ENCODE results near the gene MS4A5.

Gene MS4A5

DNA sequence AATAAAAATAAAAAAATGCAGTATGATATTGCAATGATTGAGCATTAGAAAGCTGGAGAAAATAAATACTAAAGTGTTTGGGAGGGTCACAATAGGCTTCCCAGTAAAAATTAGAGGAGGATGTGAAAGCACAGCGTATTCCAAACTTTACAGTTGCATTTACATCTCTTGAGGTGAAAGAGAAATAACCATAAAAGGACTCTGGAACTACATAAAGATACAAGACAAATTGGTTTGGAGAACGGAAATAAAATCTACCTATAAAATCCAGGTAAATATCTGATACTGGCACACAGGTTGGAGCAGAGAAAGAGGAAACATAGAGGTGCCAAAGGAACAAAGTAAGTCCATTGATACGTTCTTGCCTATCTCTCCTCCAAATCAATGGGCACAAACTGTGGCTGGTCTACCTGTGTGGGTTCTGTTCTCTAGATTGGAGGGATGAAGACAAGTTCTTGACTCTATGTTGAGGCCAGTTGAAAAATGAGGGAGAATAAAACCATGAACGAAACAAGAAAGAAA, 63.2 kb downstream of the MS4A5 start, which contains the start of gene MS4A12:
Gene MS4A12 (plus strand): TSS at position 291 of the 522 bp plus-strand sequence. CDS start 4,541 bp downstream, outside the sequence.
- Histone ChIP-seq H3K4me1 (ENCODE audit: insufficient read depth, low read length, poor library complexity, severe bottlenecking) (no peaks in the 10 kb centered on the region), H3K4me3 (ENCODE audit: low read length, poor library complexity, severe bottlenecking) (no peak within 1 kb of the TSS), H3K27me3 (ENCODE audit: insufficient read depth, low read length, poor library complexity, severe bottlenecking) (peaks cover 31% of the 10 kb centered on the region), H3K4me2 (ENCODE audit: low read depth, low read length, poor library complexity, severe bottlenecking) (no peak within 1 kb of the TSS), H3K9ac (ENCODE audit: low read depth, low read length, poor library complexity, severe bottlenecking) (no peak within 1 kb of the TSS), H3K79me2 (ENCODE audit: insufficient read depth, low read length) (no peaks in the 10 kb centered on the region), H3K9me2 (replicated peaks; ENCODE audit: low read depth, low read length) (no peaks in the 10 kb centered on the region), H4K20me1 (ENCODE audit: insufficient read depth, low read length, poor library complexity, severe bottlenecking) (no peaks in the 10 kb centered on the region), H3K9me3 (ENCODE audit: insufficient read depth, low read depth, low read length) (no peaks in the 10 kb centered on the region), H2AFZ (ENCODE audit: low read length) (no peak within 1 kb of the TSS), H3F3A (ENCODE audit: low read depth) (no peaks in the 10 kb centered on the region), H3K36me3 (ENCODE audit: insufficient read depth, low read length) (no peaks in the 10 kb centered on the region)
- TF ChIP-seq EZH2phosphoT487 (IDR thresholded peaks at IDR 0.05; ENCODE audit: borderline replicate concordance), result no peak
- TF ChIP-seq, protein P1, sequence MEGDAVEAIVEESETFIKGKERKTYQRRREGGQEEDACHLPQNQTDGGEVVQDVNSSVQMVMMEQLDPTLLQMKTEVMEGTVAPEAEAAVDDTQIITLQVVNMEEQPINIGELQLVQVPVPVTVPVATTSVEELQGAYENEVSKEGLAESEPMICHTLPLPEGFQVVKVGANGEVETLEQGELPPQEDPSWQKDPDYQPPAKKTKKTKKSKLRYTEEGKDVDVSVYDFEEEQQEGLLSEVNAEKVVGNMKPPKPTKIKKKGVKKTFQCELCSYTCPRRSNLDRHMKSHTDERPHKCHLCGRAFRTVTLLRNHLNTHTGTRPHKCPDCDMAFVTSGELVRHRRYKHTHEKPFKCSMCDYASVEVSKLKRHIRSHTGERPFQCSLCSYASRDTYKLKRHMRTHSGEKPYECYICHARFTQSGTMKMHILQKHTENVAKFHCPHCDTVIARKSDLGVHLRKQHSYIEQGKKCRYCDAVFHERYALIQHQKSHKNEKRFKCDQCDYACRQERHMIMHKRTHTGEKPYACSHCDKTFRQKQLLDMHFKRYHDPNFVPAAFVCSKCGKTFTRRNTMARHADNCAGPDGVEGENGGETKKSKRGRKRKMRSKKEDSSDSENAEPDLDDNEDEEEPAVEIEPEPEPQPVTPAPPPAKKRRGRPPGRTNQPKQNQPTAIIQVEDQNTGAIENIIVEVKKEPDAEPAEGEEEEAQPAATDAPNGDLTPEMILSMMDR (conservative IDR thresholded peaks at IDR 0.05; ENCODE audit: low read length), result no peak

DNA sequence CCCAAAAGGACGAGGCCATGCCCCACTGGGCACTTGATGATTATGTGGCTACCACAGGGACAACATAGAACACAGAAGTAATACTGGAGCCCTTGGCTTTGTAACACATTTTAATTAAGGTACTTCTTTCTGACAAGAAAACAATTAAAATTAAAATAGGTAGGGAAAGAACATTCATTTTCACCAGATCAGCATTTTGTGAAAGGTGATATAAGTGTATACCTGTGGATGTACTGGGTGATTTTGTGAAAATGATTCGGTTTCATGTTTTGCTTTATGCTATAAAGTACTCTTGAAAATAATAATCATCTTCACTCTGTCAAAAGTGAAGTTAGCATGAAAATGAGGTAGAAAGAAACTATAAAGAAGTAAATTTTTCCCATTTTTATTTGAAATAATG, 64.1 kb downstream of the MS4A5 start:
- H3K4me1 ChIP-seq (ENCODE audit: insufficient read depth, low read length, poor library complexity, severe bottlenecking), result no peaks in the 10 kb centered on the region
- H3K4me3 ChIP-seq (ENCODE audit: low read length, poor library complexity, severe bottlenecking), result no peak overlapping the region
- no peaks in the 10 kb centered on the region for H3K79me2 ChIP-seq (ENCODE audit: insufficient read depth, low read length)
- no peaks in the 10 kb centered on the region for H3K9me2 ChIP-seq (replicated peaks; ENCODE audit: low read depth, low read length)
- no peaks in the 10 kb centered on the region for H3K9me3 ChIP-seq (ENCODE audit: insufficient read depth, low read depth, low read length)
- no peak overlapping the region for H2AFZ ChIP-seq (ENCODE audit: low read length)
- H3K36me3 ChIP-seq (ENCODE audit: insufficient read depth, low read length), result no peaks in the 10 kb centered on the region
- H3K9ac ChIP-seq (ENCODE audit: low read depth, low read length, poor library complexity, severe bottlenecking), result no peak overlapping the region
- no peaks in the 10 kb centered on the region for H4K20me1 ChIP-seq (ENCODE audit: insufficient read depth, low read length, poor library complexity, severe bottlenecking)
- TF ChIP-seq, protein P1 (conservative IDR thresholded peaks at IDR 0.05; ENCODE audit: low read length), result no peak
- no peak for TF ChIP-seq EZH2phosphoT487 (IDR thresholded peaks at IDR 0.05; ENCODE audit: borderline replicate concordance)
- H3K4me2 ChIP-seq (ENCODE audit: low read depth, low read length, poor library complexity, severe bottlenecking), result no peak overlapping the region
- H3K27me3 ChIP-seq (ENCODE audit: insufficient read depth, low read length, poor library complexity, severe bottlenecking), result peaks cover 39% of the 10 kb centered on the region
- H3F3A ChIP-seq (ENCODE audit: low read depth), result no peaks in the 10 kb centered on the region
